Effector memory CD4-positive, alpha-beta T cell (primary cell): Measurements from ENCODE around the gene GRAMD1A.
"Not testable (repeated sequence)": the region's sequence is repeated elsewhere in the genome, so short reads cannot be mapped to it uniquely, and the experiment has no call there.

Experiments used
- DNase-seq, 3 donors: peaks; one replicate each; pipeline ENCODE4 v3.0.0-alpha.2; 2020
- H3K27ac ChIP-seq: 2 replicates; pipeline ENCODE4 v1.7.0; 2013; ENCODE audit warnings: mild to moderate bottlenecking, low read length, moderate library complexity; ENCODE audit not compliant: insufficient read depth, poor library complexity, severe bottlenecking
- H3K27me3 ChIP-seq: replicated peaks from 2 replicates; pipeline ENCODE4 v1.7.0; 2013; ENCODE audit warnings: mild to moderate bottlenecking, low read length; ENCODE audit not compliant: insufficient read depth, control insufficient read depth, poor library complexity, severe bottlenecking
- H3K36me3 ChIP-seq: 2 replicates; pipeline ENCODE4 v1.7.0; 2013; ENCODE audit warnings: mild to moderate bottlenecking, low read length, moderate library complexity; ENCODE audit not compliant: control insufficient read depth, insufficient read depth
- H3K4me1 ChIP-seq: 2 replicates; pipeline ENCODE4 v1.7.0; 2013; ENCODE audit warnings: low read length, mild to moderate bottlenecking; ENCODE audit not compliant: control insufficient read depth, insufficient read depth, poor library complexity, severe bottlenecking
- H3K4me3 ChIP-seq: 2 replicates; pipeline ENCODE4 v1.7.0; 2013; ENCODE audit warnings: low read length, low read depth, mild to moderate bottlenecking; ENCODE audit not compliant: insufficient read depth, poor library complexity, severe bottlenecking
- H3K9me3 ChIP-seq: 2 replicates; pipeline ENCODE4 v1.7.0; 2013; ENCODE audit warnings: mild to moderate bottlenecking, low read length, moderate library complexity; ENCODE audit not compliant: control insufficient read depth

The GRAMD1A gene

GRCh38 chr19:35011091-35011689 lies 11.1 kb downstream of the GRAMD1A start:
- H3K9me3 ChIP-seq: no peaks in the 10 kb centered on the region
- DNase-seq: peak in 1 of 3 donors; percentile 25
- peak overlapping the region; percentile 39 for H3K27ac ChIP-seq
- H3K36me3 ChIP-seq: peaks cover 43% of the 10 kb centered on the region
- H3K4me3 ChIP-seq: no peak overlapping the region
- no peaks in the 10 kb centered on the region for H3K27me3 ChIP-seq
- peaks cover 55% of the 10 kb centered on the region for H3K4me1 ChIP-seq

- Histone ChIP-seq H3K27me3 (no peaks in the 10 kb centered on the region), H3K27ac (peak overlapping the region; percentile 66), H3K9me3 (no peaks in the 10 kb centered on the region), H3K4me3 (no peak overlapping the region), H3K4me1 (peaks cover 55% of the 10 kb centered on the region), H3K36me3 (peaks cover 44% of the 10 kb centered on the region)
- no peak for DNase-seq
Measured at GRCh38 chr19:35011737-35012682, 11.9 kb downstream of the GRAMD1A start.

GRCh38 chr19:35013041-35013819 lies 13.1 kb downstream of the GRAMD1A start:
- Histone ChIP-seq H3K4me3 (peak overlapping the region; percentile 24), H3K27ac (peak overlapping the region; percentile 66), H3K4me1 (peaks cover 55% of the 10 kb centered on the region), H3K36me3 (peaks cover 56% of the 10 kb centered on the region), H3K9me3 (no peaks in the 10 kb centered on the region), H3K27me3 (no peaks in the 10 kb centered on the region)
- DNase-seq: peak; percentile 73 to 75 (median 73)

- peak; percentile 63 to 70 (median 68) for DNase-seq
- Histone ChIP-seq H3K36me3 (peaks cover 61% of the 10 kb centered on the region), H3K27ac (peak overlapping the region; percentile 66), H3K4me1 (peaks cover 55% of the 10 kb centered on the region), H3K9me3 (no peaks in the 10 kb centered on the region), H3K27me3 (no peaks in the 10 kb centered on the region), H3K4me3 (peak overlapping the region; percentile 24)
Measured at GRCh38 chr19:35013820-35014754, 14.0 kb downstream of the GRAMD1A start.

- not testable (repeated sequence) for DNase-seq, H3K9me3 ChIP-seq, H3K27me3 ChIP-seq
- Histone ChIP-seq H3K4me3 (peak overlapping the region; percentile 24), H3K36me3 (peaks cover 61% of the 10 kb centered on the region), H3K27ac (peak overlapping the region; percentile 66), H3K4me1 (peaks cover 55% of the 10 kb centered on the region)
Measured at GRCh38 chr19:35014774-35015173, 14.7 kb downstream of the GRAMD1A start.

GRCh38 chr19:35015270-35015953 lies 15.3 kb downstream of the GRAMD1A start:
- Histone ChIP-seq H3K4me3 (no peak overlapping the region), H3K9me3 (no peaks in the 10 kb centered on the region), H3K27me3 (no peaks in the 10 kb centered on the region), H3K36me3 (peaks cover 60% of the 10 kb centered on the region), H3K27ac (peak overlapping the region; percentile 66), H3K4me1 (peaks cover 55% of the 10 kb centered on the region)
- no peak for DNase-seq

GRCh38 chr19:35015954-35016351 lies 15.8 kb downstream of the GRAMD1A start:
- Histone ChIP-seq H3K9me3 (no peaks in the 10 kb centered on the region), H3K36me3 (peaks cover 62% of the 10 kb centered on the region), H3K27me3 (no peaks in the 10 kb centered on the region), H3K4me1 (peaks cover 52% of the 10 kb centered on the region), H3K4me3 (no peak overlapping the region), H3K27ac (peak overlapping the region; percentile 66)
- no peak for DNase-seq

GRCh38 chr19:35017507-35017906 lies 17.4 kb downstream of the GRAMD1A start:
- Histone ChIP-seq H3K27me3 (no peaks in the 10 kb centered on the region), H3K36me3 (peaks cover 71% of the 10 kb centered on the region), H3K4me1 (peaks cover 37% of the 10 kb centered on the region), H3K27ac (no peak overlapping the region), H3K9me3 (no peaks in the 10 kb centered on the region), H3K4me3 (no peak overlapping the region)
- no peak for DNase-seq

GRCh38 chr19:35018379-35018778 lies 18.3 kb downstream of the GRAMD1A start:
- H3K36me3 ChIP-seq: peaks cover 79% of the 10 kb centered on the region
- H3K9me3 ChIP-seq: no peaks in the 10 kb centered on the region
- no peak for DNase-seq
- no peak overlapping the region for H3K4me3 ChIP-seq
- no peaks in the 10 kb centered on the region for H3K27me3 ChIP-seq
- peak overlapping the region; percentile 38 for H3K27ac ChIP-seq
- H3K4me1 ChIP-seq: peaks cover 28% of the 10 kb centered on the region
